Adipocyte (in vitro differentiated cells): Measurements from ENCODE around the gene CRX.
"Not testable (repeated sequence)": the region's sequence is repeated elsewhere in the genome, so short reads cannot be mapped to it uniquely, and the experiment has no call there.

ENCODE experiments used
- DNase-seq: peaks from one replicate; pipeline ENCODE4 v3.0.0-alpha.2; 2015; ENCODE audit warnings: low read depth
- H3K27me3 ChIP-seq: replicated peaks from 2 replicates; pipeline ENCODE4 v1.7.0; 2013; ENCODE audit warnings: mild to moderate bottlenecking, low read length, moderate library complexity; ENCODE audit not compliant: control insufficient read depth, insufficient read depth
- H3K36me3 ChIP-seq: 2 replicates; pipeline ENCODE4 v1.7.0; 2013; ENCODE audit warnings: low read length, mild to moderate bottlenecking, moderate library complexity; ENCODE audit not compliant: control insufficient read depth, insufficient read depth, severe bottlenecking
- H3K4me1 ChIP-seq: 2 replicates; pipeline ENCODE4 v1.7.0; 2013; ENCODE audit warnings: mild to moderate bottlenecking, low read length, moderate library complexity; ENCODE audit not compliant: control insufficient read depth, insufficient read depth
- H3K4me3 ChIP-seq: 2 replicates; pipeline ENCODE4 v1.7.0; 2013; ENCODE audit warnings: mild to moderate bottlenecking, low read length, moderate library complexity
- H3K9ac ChIP-seq: 2 replicates; pipeline ENCODE4 v1.7.0; 2013; ENCODE audit warnings: mild to moderate bottlenecking, low read length, moderate library complexity
- H3K9me3 ChIP-seq: 2 replicates; pipeline ENCODE4 v1.7.0; 2013; ENCODE audit warnings: mild to moderate bottlenecking, low read length, moderate library complexity; ENCODE audit not compliant: control insufficient read depth

CRX gene

DNA sequence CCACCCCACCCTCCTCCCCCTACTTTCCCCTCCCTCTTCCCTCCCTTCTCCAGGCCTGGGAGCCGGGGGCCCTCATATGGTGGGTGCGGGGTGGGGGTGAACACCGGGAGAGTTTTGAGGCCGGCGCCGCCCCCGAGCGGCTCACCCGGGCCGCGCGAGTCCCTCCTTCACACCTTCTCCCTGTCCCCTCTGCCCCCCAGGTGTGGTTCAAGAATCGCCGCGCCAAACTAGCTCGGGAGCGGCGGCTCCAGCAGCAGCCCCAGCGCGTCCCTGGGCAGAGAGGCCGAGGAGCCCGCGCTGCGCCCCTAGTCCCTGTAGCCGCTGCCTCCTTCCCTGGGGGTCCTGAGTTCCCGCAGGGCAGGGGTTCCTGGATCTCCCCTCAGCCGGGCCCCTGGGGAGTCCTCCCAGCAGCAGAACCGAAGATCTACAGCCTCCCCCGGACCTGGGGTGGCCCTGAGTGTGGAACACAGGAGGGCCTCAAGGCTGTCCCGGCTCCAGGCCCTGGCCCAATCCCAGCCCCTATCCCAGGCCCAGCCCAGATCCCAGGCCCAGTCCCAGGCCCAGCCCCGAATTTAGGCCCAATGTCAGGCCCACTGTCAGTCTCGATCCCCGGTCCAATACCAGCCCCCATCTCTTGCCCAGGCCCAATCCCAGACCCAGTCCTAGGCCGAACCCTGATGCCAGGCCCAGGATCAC is 39.0 kb downstream of the CRX start:
- Histone ChIP-seq H3K27me3 (peaks cover 21% of the 10 kb centered on the region), H3K36me3 (no peaks in the 10 kb centered on the region), H3K4me1 (no peaks in the 10 kb centered on the region), H3K9ac (no peak overlapping the region), H3K4me3 (no peak overlapping the region), H3K9me3 (peaks cover 5% of the 10 kb centered on the region)
- DNase-seq: no peak

DNA sequence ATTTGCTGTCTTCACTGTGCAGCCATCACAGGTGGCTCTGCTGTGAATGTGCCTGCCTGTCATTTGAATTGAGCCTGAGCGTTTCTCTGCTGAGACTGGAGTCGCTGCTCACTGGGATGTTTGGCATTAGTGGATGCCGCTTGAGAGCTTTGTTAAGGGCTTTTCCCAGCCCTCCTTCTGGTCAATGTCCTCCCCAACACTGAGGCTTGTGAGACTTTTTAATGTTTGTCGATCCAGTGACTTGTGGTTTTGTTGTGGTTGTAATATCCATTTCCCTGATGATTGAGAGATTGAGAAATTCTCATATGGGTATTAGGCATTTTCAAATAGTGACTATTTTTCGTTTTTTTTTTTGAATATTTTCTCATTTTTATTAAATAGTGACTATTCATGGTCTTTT is 39.9 kb downstream of the CRX start:
- H3K9ac ChIP-seq: no peak overlapping the region
- H3K27me3 ChIP-seq: peaks cover 14% of the 10 kb centered on the region
- no peaks in the 10 kb centered on the region for H3K4me1 ChIP-seq
- no peaks in the 10 kb centered on the region for H3K36me3 ChIP-seq
- peaks cover 5% of the 10 kb centered on the region for H3K9me3 ChIP-seq
- no peak overlapping the region for H3K4me3 ChIP-seq
- DNase-seq: no peak

DNA sequence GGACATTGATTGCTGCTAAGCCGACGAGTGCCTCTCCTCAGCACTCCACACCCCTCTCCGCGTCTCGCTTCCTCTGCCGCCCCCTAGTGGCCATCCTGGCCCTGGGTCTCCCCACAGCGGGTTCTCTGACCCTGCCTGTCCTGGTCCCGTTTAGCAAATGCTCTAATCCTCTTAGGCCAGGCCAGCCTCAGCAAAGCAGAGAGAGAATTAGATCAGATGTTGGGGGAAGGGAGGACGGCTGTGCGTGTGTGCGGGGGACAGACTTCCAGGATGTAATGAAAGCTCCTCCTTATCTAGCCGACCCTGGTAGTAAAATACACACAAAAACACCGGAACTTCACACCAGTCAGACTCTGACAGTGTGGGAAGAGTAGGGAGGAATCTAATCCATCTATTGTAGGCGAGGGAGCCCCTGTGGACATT is 41.8 kb downstream of the CRX start:
- Histone ChIP-seq H3K36me3 (no peaks in the 10 kb centered on the region), H3K27me3 (peaks cover 15% of the 10 kb centered on the region), H3K9me3 (peaks cover 5% of the 10 kb centered on the region), H3K4me1 (no peaks in the 10 kb centered on the region), H3K4me3 (no peak overlapping the region), H3K9ac (no peak overlapping the region)
- DNase-seq: peak; percentile 91

DNA sequence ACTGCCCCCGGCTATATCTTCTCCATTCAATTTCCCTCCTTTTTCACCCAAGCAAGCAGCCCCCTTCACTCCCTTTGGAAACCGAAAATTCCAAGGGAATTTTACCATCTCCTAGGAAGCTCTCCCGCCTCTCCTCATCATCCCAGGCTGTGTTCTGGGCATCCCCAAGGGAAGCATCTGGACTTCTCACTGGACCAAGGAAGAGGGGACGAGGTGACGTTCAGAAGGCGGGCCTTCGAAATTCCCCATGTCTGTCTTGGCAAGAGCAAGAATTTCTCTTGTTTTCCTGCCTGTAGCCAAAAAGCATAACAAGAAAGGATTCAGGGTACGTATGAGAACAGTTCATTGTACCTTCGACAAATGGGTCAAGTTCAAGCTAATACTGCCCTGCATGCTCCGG is 43.4 kb downstream of the CRX start:
- Histone ChIP-seq H3K4me3 (no peak overlapping the region), H3K4me1 (no peaks in the 10 kb centered on the region), H3K9me3 (peaks cover 5% of the 10 kb centered on the region), H3K36me3 (no peaks in the 10 kb centered on the region), H3K9ac (no peak overlapping the region), H3K27me3 (peaks cover 14% of the 10 kb centered on the region)
- DNase-seq: no peak

- Histone ChIP-seq H3K4me1 (no peaks in the 10 kb centered on the region), H3K9me3 (no peaks in the 10 kb centered on the region), H3K9ac (no peak overlapping the region), H3K4me3 (no peak overlapping the region), H3K36me3 (no peaks in the 10 kb centered on the region), H3K27me3 (peaks cover 23% of the 10 kb centered on the region)
- no peak for DNase-seq
Observed at GRCh38 chr19:47878906-47879305, 57.2 kb downstream of the CRX start.

DNA sequence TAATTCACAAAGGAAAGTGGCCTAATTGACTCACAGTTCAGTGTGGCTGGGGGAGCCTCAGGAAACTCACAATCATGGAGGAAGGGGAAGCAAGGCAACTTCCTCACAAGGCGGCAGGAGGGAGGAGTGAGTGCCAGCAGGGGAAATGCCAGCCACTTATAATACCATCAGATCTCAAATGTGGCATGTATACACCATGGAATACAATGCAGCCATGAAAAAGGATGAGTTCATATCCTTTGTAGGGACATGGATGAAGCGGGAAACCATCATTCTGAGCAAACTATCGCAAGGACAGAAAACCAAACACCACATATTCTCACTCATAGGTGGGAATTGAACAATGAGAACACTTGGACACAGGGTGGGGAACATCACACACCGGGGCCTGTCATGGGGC is 57.6 kb downstream of the CRX start:
- DNase-seq, H3K4me3 ChIP-seq, H3K9ac ChIP-seq, H3K4me1 ChIP-seq, H3K36me3 ChIP-seq, H3K9me3 ChIP-seq: not testable (repeated sequence)
- H3K27me3 ChIP-seq: peaks cover 20% of the 10 kb centered on the region

- no peaks in the 10 kb centered on the region for H3K9me3 ChIP-seq
- DNase-seq: no peak
- no peak overlapping the region for H3K9ac ChIP-seq
- no peak overlapping the region for H3K4me3 ChIP-seq
- H3K36me3 ChIP-seq: no peaks in the 10 kb centered on the region
- H3K4me1 ChIP-seq: no peaks in the 10 kb centered on the region
- peaks cover 21% of the 10 kb centered on the region for H3K27me3 ChIP-seq
Observed at GRCh38 chr19:47881757-47882156, 60.0 kb downstream of the CRX start.

DNA sequence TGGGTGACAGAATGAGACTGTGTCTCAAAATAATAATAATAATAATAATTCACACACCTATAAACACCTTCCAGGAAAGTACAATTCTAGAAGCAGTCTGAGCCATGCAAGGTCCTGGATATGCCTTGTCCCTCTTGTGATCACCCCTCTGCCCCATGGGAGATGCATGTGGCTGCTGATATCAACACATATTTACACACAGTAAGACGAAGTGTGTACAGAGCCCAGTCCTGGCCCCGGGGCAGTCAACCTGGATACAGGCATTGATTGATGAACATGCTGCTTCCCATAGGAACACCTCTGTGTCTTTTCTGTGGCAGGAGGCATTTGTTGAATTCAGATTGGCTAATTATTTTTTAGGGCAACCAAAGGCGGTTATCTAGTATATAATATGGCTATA is 61.2 kb downstream of the CRX start:
- Histone ChIP-seq H3K9me3 (no peaks in the 10 kb centered on the region), H3K4me1 (no peaks in the 10 kb centered on the region), H3K9ac (no peak overlapping the region), H3K36me3 (no peaks in the 10 kb centered on the region), H3K4me3 (no peak overlapping the region), H3K27me3 (peaks cover 24% of the 10 kb centered on the region)
- no peak for DNase-seq

DNA sequence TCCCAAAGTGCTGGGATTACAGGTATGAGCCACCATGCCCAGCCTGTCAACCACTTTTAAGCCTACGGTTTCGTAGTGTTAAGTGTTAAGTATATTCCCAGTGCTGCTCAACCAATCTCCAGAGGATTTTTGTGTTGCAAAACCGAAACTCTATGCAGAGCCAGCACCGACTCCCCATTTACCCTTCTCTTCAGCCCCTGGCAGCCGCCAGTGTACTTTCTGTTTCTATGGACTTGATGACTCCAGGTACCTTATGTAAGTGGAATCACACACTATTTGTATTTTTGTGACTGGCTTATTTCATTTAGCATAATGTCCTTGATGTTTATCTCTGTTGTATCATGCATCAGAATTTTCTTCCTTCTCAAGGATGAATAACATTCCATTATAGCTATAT is 63.3 kb downstream of the CRX start:
- H3K4me1 ChIP-seq: no peaks in the 10 kb centered on the region
- no peak for DNase-seq
- no peak overlapping the region for H3K4me3 ChIP-seq
- no peaks in the 10 kb centered on the region for H3K36me3 ChIP-seq
- H3K27me3 ChIP-seq: peaks cover 21% of the 10 kb centered on the region
- no peaks in the 10 kb centered on the region for H3K9me3 ChIP-seq
- H3K9ac ChIP-seq: no peak overlapping the region

DNA sequence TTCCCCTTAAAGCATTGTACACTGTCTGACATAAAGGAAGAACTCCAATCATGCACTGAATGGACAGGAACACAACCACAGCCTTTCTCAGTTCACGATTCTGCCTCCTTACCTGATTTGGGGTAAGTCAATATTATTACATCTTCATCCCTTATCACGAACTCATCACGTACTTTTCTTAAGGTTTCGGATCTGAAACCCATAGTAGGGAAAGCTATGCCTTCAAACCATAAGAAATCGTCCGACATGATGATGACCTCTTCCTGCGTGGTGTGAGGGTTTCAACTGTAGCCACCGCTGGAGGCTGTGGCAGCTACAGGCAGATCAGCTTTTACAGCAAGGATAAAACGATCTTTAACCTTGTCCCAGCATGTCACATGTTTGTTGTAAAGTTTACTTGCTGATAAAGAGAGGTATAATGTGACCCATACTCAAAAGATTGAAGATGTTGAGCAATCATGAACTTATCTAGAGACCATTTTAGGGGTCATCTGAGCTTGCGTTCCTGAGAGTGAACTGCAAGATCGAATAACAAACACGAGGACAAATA is 64.3 kb downstream of the CRX start, which contains the start of gene SULT2A1:
Gene SULT2A1 (minus strand): TSS at position 306 of the 550 bp plus-strand sequence. CDS start 58 bp downstream, at position 248.
- no peak within 1 kb of the TSS for H3K9ac ChIP-seq
- no peaks in the 10 kb centered on the region for H3K4me1 ChIP-seq
- peaks cover 21% of the 10 kb centered on the region for H3K27me3 ChIP-seq
- no peak for DNase-seq
- no peaks in the 10 kb centered on the region for H3K36me3 ChIP-seq
- no peaks in the 10 kb centered on the region for H3K9me3 ChIP-seq
- H3K4me3 ChIP-seq: no peak within 1 kb of the TSS

GRCh38 chr19:47890865-47891621 is 69.3 kb downstream of the CRX start:
- H3K9me3 ChIP-seq: peaks cover 6% of the 10 kb centered on the region
- H3K4me3 ChIP-seq: no peak overlapping the region
- no peaks in the 10 kb centered on the region for H3K36me3 ChIP-seq
- peaks cover 8% of the 10 kb centered on the region for H3K27me3 ChIP-seq
- H3K4me1 ChIP-seq: peaks cover 15% of the 10 kb centered on the region
- no peak for DNase-seq
- no peak overlapping the region for H3K9ac ChIP-seq
